Hematopoietic multipotent progenitor cell treated with erythropoietin and hydrocortisone succinate and interleukin-3 and kit ligand, for 6 days (in vitro differentiated cells): ENCODE results near the gene ILK.
A peak's percentile ranks its signal among the peaks of the same experiment; 100 is the strongest.

Source experiments
- DNase-seq: peaks from one replicate; pipeline ENCODE4 v3.0.0-alpha.2; 2015

ILK gene

GRCh38 chr11:6603287-6604080, at the start of gene ILK, which contains the start of gene RRP8:
Gene ILK (plus strand): TSS chr11:6603774. CDS start chr11:6604272, 498 bp downstream.
Gene RRP8 (minus strand): TSS chr11:6603616. CDS start chr11:6603502, 114 bp downstream.
- peak; percentile 95 for DNase-seq

- peak; percentile 95 for DNase-seq
Observed at GRCh38 chr11:6554828-6555706, 48.5 kb upstream of the ILK start.

GRCh38 chr11:6556139-6556949, 47.2 kb upstream of the ILK start:
- DNase-seq, result peak; percentile 22

GRCh38 chr11:6557063-6557462, 46.5 kb upstream of the ILK start:
- no peak for DNase-seq

- DNase-seq, result no peak
Observed at GRCh38 chr11:6557761-6558674, 45.6 kb upstream of the ILK start.

- no peak for DNase-seq
Observed at GRCh38 chr11:6559369-6559768, 44.2 kb upstream of the ILK start.

- DNase-seq, result no peak
Observed at GRCh38 chr11:6561288-6561687, 42.3 kb upstream of the ILK start.

GRCh38 chr11:6563121-6563619, 40.4 kb upstream of the ILK start:
- peak; percentile 75 for DNase-seq

- DNase-seq, result no peak
Observed at GRCh38 chr11:6563667-6564066, 39.9 kb upstream of the ILK start.

GRCh38 chr11:6565325-6565724, 38.2 kb upstream of the ILK start:
- DNase-seq, result no peak

- DNase-seq, result no peak
Observed at GRCh38 chr11:6565988-6566703, 37.4 kb upstream of the ILK start.

- DNase-seq, result no peak
Observed at GRCh38 chr11:6566704-6567370, 36.7 kb upstream of the ILK start.

- DNase-seq, result no peak
Observed at GRCh38 chr11:6567371-6567745, 36.2 kb upstream of the ILK start.

GRCh38 chr11:6568191-6568918, 35.2 kb upstream of the ILK start:
- peak; percentile 78 for DNase-seq

- no peak for DNase-seq
Observed at GRCh38 chr11:6569706-6570105, 33.9 kb upstream of the ILK start.

- no peak for DNase-seq
Observed at GRCh38 chr11:6570691-6571427, 32.7 kb upstream of the ILK start.

GRCh38 chr11:6571434-6572008, 32.1 kb upstream of the ILK start:
- DNase-seq, result no peak

GRCh38 chr11:6572215-6572614, 31.4 kb upstream of the ILK start:
- no peak for DNase-seq
